ENCODE results near the gene CFHR4.

CFHR4 gene

GRCh38 chr1:196861429-196861828 lies 26.4 kb upstream of the CFHR4 start:
- Histone ChIP-seq H3K27ac (ENCODE audit: low read depth, low read length, poor library complexity, severe bottlenecking) (no peak overlapping the region), H3K36me3 (ENCODE audit: insufficient read depth, low read length) (no peaks in the 10 kb centered on the region), H3K27me3 (ENCODE audit: insufficient read depth, low read length) (no peaks in the 10 kb centered on the region), H3K4me2 (ENCODE audit: low read length) (no peak overlapping the region), H3K79me2 (ENCODE audit: insufficient read depth, low read length) (no peaks in the 10 kb centered on the region), H3K4me1 (ENCODE audit: insufficient read depth, low read length, severe bottlenecking) (no peaks in the 10 kb centered on the region), H3K9me3 (ENCODE audit: low read length) (no peaks in the 10 kb centered on the region), H3F3A (ENCODE audit: insufficient read depth, low read length) (no peaks in the 10 kb centered on the region), H3K9me2 (ENCODE audit: low read depth, low read length) (no peaks in the 10 kb centered on the region), H3K9ac (ENCODE audit: low read length) (no peak overlapping the region), H2AFZ (ENCODE audit: low read length) (no peak overlapping the region), H3K4me3 (ENCODE audit: low read depth, low read length, poor library complexity, severe bottlenecking) (no peak overlapping the region), H4K20me1 (ENCODE audit: insufficient read depth, low read length) (no peaks in the 10 kb centered on the region)
- TF ChIP-seq EZH2 (IDR thresholded peaks at IDR 0.05; ENCODE audit: borderline replicate concordance, low read length), result no peak
- no peak for TF ChIP-seq CTCF (IDR thresholded peaks at IDR 0.05; ENCODE audit: low read length)

- no peaks in the 10 kb centered on the region for H3K9me2 ChIP-seq (ENCODE audit: low read depth, low read length)
- no peaks in the 10 kb centered on the region for H4K20me1 ChIP-seq (ENCODE audit: insufficient read depth, low read length)
- no peaks in the 10 kb centered on the region for H3K27me3 ChIP-seq (ENCODE audit: insufficient read depth, low read length)
- no peaks in the 10 kb centered on the region for H3K36me3 ChIP-seq (ENCODE audit: insufficient read depth, low read length)
- H3K4me2 ChIP-seq (ENCODE audit: low read length), result no peak overlapping the region
- no peaks in the 10 kb centered on the region for H3K79me2 ChIP-seq (ENCODE audit: insufficient read depth, low read length)
- TF ChIP-seq CTCF (IDR thresholded peaks at IDR 0.05; ENCODE audit: low read length) (no peak), EZH2 (IDR thresholded peaks at IDR 0.05; ENCODE audit: borderline replicate concordance, low read length) (no peak)
- no peak overlapping the region for H3K4me3 ChIP-seq (ENCODE audit: low read depth, low read length, poor library complexity, severe bottlenecking)
- no peak overlapping the region for H2AFZ ChIP-seq (ENCODE audit: low read length)
- no peak overlapping the region for H3K27ac ChIP-seq (ENCODE audit: low read depth, low read length, poor library complexity, severe bottlenecking)
- no peaks in the 10 kb centered on the region for H3F3A ChIP-seq (ENCODE audit: insufficient read depth, low read length)
- H3K4me1 ChIP-seq (ENCODE audit: insufficient read depth, low read length, severe bottlenecking), result no peaks in the 10 kb centered on the region
- H3K9ac ChIP-seq (ENCODE audit: low read length), result no peak overlapping the region
- no peaks in the 10 kb centered on the region for H3K9me3 ChIP-seq (ENCODE audit: low read length)
Measured at GRCh38 chr1:196866974-196867373, 20.9 kb upstream of the CFHR4 start.

- H3F3A ChIP-seq (ENCODE audit: insufficient read depth, low read length), result no peaks in the 10 kb centered on the region
Measured at GRCh38 chr1:196873385-196873784, 14.5 kb upstream of the CFHR4 start.

More at GRCh38 chr1:196873385-196873784, 14.5 kb upstream of the CFHR4 start:
- no peaks in the 10 kb centered on the region for H3K27me3 ChIP-seq (ENCODE audit: insufficient read depth, low read length)
- no peak overlapping the region for H3K27ac ChIP-seq (ENCODE audit: low read depth, low read length, poor library complexity, severe bottlenecking)
- no peak overlapping the region for H3K4me3 ChIP-seq (ENCODE audit: low read depth, low read length, poor library complexity, severe bottlenecking)
- no peaks in the 10 kb centered on the region for H3K9me2 ChIP-seq (ENCODE audit: low read depth, low read length)
- H3K79me2 ChIP-seq (ENCODE audit: insufficient read depth, low read length), result no peaks in the 10 kb centered on the region
- H3K4me1 ChIP-seq (ENCODE audit: insufficient read depth, low read length, severe bottlenecking), result no peaks in the 10 kb centered on the region
- no peak for TF ChIP-seq CTCF (IDR thresholded peaks at IDR 0.05; ENCODE audit: low read length)
- TF ChIP-seq EZH2 (IDR thresholded peaks at IDR 0.05; ENCODE audit: borderline replicate concordance, low read length), result no peak
- no peak overlapping the region for H3K9ac ChIP-seq (ENCODE audit: low read length)
- H3K9me3 ChIP-seq (ENCODE audit: low read length), result no peaks in the 10 kb centered on the region
- H2AFZ ChIP-seq (ENCODE audit: low read length), result no peak overlapping the region
- no peak overlapping the region for H3K4me2 ChIP-seq (ENCODE audit: low read length)
- no peaks in the 10 kb centered on the region for H3K36me3 ChIP-seq (ENCODE audit: insufficient read depth, low read length)
- no peaks in the 10 kb centered on the region for H4K20me1 ChIP-seq (ENCODE audit: insufficient read depth, low read length)
